DND-41 (cell line): Measurements from ENCODE around the gene AKR7A3.

ENCODE experiments used
- ATAC-seq: fragments of 200-7000 bp; cut with Tn5 transposase; 3 replicates; pipeline ENCODE4 v1.9.1; 2021; ENCODE audit warnings: low read depth; ENCODE audit not compliant: insufficient read depth
- DNase-seq: peaks from one replicate; pipeline ENCODE4 v3.0.0-alpha.2; 2020
- H2AFZ ChIP-seq: 2 replicates; pipeline ENCODE4 v1.6.0; 2012; ENCODE audit warnings: low read depth, low read length
- H3K27ac ChIP-seq: 2 replicates; pipeline ENCODE4 v1.5.1; 2012; ENCODE audit warnings: low read length, inconsistent platforms
- H3K27me3 ChIP-seq: fragments of 200-600 bp; sonication (generic); 2 replicates; pipeline ENCODE4 v1.6.0; 2012; ENCODE audit warnings: low read length, mild to moderate bottlenecking, inconsistent platforms; ENCODE audit not compliant: insufficient read depth, poor library complexity
- H3K36me3 ChIP-seq: 2 replicates; pipeline ENCODE4 v1.5.1; 2012; ENCODE audit warnings: low read length, inconsistent platforms; ENCODE audit not compliant: insufficient read depth
- H3K4me1 ChIP-seq: 2 replicates; pipeline ENCODE4 v1.5.1; 2012; ENCODE audit warnings: mild to moderate bottlenecking, low read length; ENCODE audit not compliant: insufficient read depth
- H3K4me2 ChIP-seq: 2 replicates; pipeline ENCODE4 v1.6.0; 2012; ENCODE audit warnings: mild to moderate bottlenecking, moderate library complexity, low read length, inconsistent platforms; ENCODE audit not compliant: insufficient read depth
- H3K4me3 ChIP-seq, 2 experiments: fragments of 200-600 bp in 1 of 2; shearing (Covaris generic) in 1 of 2; 2 replicates each; pipeline ENCODE4 v1.5.1; 2012 to 2016; ENCODE audit warnings: inconsistent platforms in 2 of 2, low read length in 2 of 2, mild to moderate bottlenecking in 2 of 2, low read depth in 1 of 2, moderate library complexity in 1 of 2
- H3K79me2 ChIP-seq: 2 replicates; pipeline ENCODE4 v1.6.0; 2012; ENCODE audit warnings: low read length, inconsistent platforms; ENCODE audit not compliant: insufficient read depth
- H3K9ac ChIP-seq: 2 replicates; pipeline ENCODE4 v1.6.0; 2012; ENCODE audit warnings: low read depth, mild to moderate bottlenecking, inconsistent platforms, low read length, moderate library complexity
- H3K9me3 ChIP-seq: 2 replicates; pipeline ENCODE4 v1.5.1; 2012; ENCODE audit warnings: low read length, moderate library complexity, mild to moderate bottlenecking, inconsistent platforms; ENCODE audit not compliant: insufficient read depth, severe bottlenecking
- H4K20me1 ChIP-seq: 2 replicates; pipeline ENCODE4 v1.6.0; 2012; ENCODE audit warnings: low read length; ENCODE audit not compliant: insufficient read depth
- CTCF ChIP-seq: IDR thresholded peaks from 2 replicates; pipeline ENCODE4 v1.5.1; 2012; ENCODE audit warnings: borderline replicate concordance, low read length, moderate library complexity, mild to moderate bottlenecking; ENCODE audit not compliant: poor library complexity, severe bottlenecking; ENCODE audit errors: extremely low read depth
- EZH2 ChIP-seq: IDR thresholded peaks from 3 replicates; pipeline ENCODE4 v1.6.1; 2012; ENCODE audit warnings: borderline replicate concordance, low read depth, mild to moderate bottlenecking, moderate library complexity, low read length, inconsistent platforms; ENCODE audit not compliant: severe bottlenecking

AKR7A3 gene

DNA sequence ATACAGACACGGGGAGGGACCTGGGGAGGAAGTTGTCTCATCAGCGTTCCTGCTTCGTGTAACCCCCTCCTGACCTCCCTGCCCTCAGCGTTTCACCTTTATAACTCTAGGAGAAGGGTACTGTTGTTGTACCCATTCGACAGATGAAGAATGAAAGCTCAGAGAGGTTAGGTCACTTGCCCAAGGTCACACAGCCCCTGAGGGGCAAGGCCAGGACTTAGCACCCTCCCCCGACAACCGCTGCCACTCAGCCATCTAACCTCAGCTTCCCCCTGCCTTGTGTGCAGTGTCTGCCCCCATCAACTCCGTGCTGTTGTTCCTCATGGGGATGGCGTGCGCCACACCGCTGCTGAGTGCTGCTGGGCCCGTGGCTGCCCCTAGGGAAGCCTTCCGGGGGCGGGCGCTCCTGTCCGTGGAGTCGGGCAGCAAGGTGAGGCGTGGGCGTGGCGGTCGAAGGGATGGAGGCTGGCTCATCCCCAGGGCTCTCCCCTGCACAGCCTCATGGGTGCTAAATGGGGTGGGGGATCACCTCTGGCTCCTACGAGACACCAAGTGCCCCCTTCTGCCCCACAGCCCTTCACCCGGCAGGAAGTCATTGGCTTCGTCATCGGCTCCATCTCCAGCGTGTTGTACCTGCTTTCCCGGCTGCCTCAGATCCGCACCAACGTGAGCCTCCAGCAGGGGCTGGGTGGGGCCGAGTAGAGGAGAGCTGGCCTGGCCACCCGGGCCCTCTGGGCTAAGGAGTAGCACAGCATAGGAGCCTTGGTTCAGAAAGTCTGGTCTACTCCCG, 37.6 kb upstream of the AKR7A3 start:
- Histone ChIP-seq H4K20me1 (no peaks in the 10 kb centered on the region), H3K4me3 (no peak overlapping the region), H3K36me3 (peaks cover 25% of the 10 kb centered on the region), H3K9ac (no peak overlapping the region), H3K4me1 (no peaks in the 10 kb centered on the region), H3K4me2 (no peak overlapping the region), H3K9me3 (no peaks in the 10 kb centered on the region), H3K79me2 (no peaks in the 10 kb centered on the region), H3K27ac (no peak overlapping the region), H3K27me3 (no peaks in the 10 kb centered on the region), H2AFZ (no peak overlapping the region)
- TF ChIP-seq EZH2 (no peak), CTCF (no peak)
- no peak for ATAC-seq
- DNase-seq: no peak

DNA sequence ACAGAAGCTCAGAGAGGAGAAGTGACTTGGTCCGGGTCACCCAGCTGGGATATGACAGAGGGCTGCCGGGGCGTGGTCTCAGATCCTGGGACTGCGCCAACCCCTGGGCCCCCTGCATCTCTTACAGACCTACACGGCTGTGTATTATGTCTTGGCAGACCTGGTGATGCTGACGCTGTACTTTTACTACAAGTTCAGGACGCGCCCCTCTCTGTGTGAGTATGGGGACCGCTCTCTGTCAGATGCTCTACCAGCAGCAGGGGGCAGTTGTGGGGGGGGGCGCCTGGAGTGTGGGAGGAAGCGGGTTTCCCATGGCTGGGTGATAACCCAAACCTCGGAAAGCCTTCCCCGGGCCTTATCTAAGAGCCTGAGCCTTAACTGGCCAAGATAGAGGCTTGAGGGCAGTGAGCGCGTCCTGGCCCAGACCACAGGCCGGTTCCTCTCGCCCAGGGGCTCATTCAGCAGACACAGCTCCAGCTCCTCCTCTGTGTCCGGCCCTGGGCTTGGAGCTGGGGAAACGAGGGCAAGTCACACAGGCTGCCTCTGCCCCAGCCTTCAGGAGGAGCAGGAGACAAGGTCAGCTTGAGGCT, 36.9 kb upstream of the AKR7A3 start:
- Histone ChIP-seq H3K36me3 (peaks cover 25% of the 10 kb centered on the region), H3K27me3 (no peaks in the 10 kb centered on the region), H3K4me2 (no peak overlapping the region), H3K79me2 (no peaks in the 10 kb centered on the region), H2AFZ (no peak overlapping the region), H3K27ac (no peak overlapping the region), H4K20me1 (no peaks in the 10 kb centered on the region), H3K4me1 (no peaks in the 10 kb centered on the region), H3K9ac (no peak overlapping the region), H3K4me3 (no peak overlapping the region), H3K9me3 (no peaks in the 10 kb centered on the region)
- no peak for ATAC-seq
- DNase-seq: no peak
- TF ChIP-seq CTCF (no peak), EZH2 (no peak)

GRCh38 chr1:19324665-19324990, 36.1 kb upstream of the AKR7A3 start:
- no peak for DNase-seq
- ATAC-seq: no peak
- no peaks in the 10 kb centered on the region for H3K79me2 ChIP-seq
- no peak overlapping the region for H3K27ac ChIP-seq
- H3K36me3 ChIP-seq: peaks cover 25% of the 10 kb centered on the region
- no peak overlapping the region for H2AFZ ChIP-seq
- H3K4me1 ChIP-seq: no peaks in the 10 kb centered on the region
- H3K4me3 ChIP-seq: no peak overlapping the region
- H3K9ac ChIP-seq: no peak overlapping the region
- no peaks in the 10 kb centered on the region for H3K9me3 ChIP-seq
- no peaks in the 10 kb centered on the region for H3K27me3 ChIP-seq
- H3K4me2 ChIP-seq: no peak overlapping the region
- no peak for TF ChIP-seq CTCF
- TF ChIP-seq EZH2: no peak
- H4K20me1 ChIP-seq: no peaks in the 10 kb centered on the region
